ENCODE data around the gene FUT1. TPM values are rescaled to one million over a fixed set of nuclear protein-coding genes. Genes with fewer than 3 reads are reported as not detected.

Gene FUT1
- total RNA-seq, 4 donors from 2014 or later = 0.27 to 1.00 (median 0.58) TPM

DNA sequence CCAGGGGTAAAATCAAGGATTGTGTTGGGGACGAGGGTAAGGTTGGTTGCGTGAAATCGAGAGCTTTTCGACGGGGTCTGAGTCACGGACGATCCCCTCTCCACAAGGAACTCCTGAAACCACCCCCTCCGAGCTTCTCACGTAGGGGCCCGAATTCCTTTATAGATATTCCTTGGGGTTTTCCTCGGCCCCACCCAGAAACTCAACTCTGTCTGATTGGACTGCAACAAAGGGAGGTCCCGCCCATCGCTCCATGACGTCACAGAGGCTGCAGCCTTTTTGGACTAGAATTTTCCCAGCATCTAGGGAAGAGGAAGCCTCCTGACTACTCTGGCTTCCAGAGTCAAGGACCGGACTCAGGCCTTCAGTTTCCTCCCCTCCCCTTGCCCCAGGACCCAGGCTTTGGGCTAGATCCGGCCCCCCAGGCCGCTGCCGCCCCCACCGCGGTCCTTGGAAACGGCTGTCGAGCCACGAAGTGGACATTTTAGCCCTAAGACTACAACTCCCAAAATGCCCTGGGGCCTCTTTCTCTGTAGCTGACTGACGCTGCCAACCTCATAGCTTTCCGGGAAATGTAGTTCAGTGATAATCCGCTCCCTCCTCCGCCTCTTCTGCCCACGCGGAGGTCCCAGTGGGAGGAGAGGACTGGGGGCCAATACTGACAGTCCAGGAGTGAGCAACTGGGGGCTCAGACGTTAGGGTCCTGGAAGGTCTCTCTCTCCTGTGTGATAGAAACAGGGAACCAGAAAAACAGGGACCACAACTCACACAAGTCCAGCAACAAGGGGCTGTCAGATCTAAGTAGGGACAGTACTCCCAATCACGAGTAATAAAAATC lies 5.5 kb downstream of the FUT1 start, which contains the start of gene IZUMO1:
IZUMO1 (minus strand) TSS at position 172 of the 838 bp plus-strand sequence. CDS start 1,050 bp downstream, outside the sequence.
- peak within 1 kb of the TSS in 3 of 4 donors; percentile 42 to 70 (median 59) for H3K27ac ChIP-seq
- WGBS, 2 donors (ENCODE audit: low coverage in 1 of 2) = 5 to 16% methylated on average over 8 to 31 of the region's 31 CpGs
- peak; percentile 57 for DNase-seq
- in situ Hi-C loops (cut with MboI; ENCODE audit: low pct_ligation_motif_present in 1 of 4, low pct_unique_long_range_greater_than_20kb in 1 of 4, low sequenced_read_pairs in 3 of 4) = loop anchor here in 1 of 4 donors (10.0 kb wide), 1 partner anchor 102 kb away; the partner anchor contains the start of gene CA11
- H3K4me1 ChIP-seq = peaks cover 0 to 7% (median under 1%) of the 10 kb centered on the region in 4 donors
- H3K9me3 ChIP-seq = no peaks in the 10 kb centered on the region
- H3K4me3 ChIP-seq = peak within 1 kb of the TSS in 2 of 4 donors; percentile 15 to 41
- TF ChIP-seq POLR2A (IDR thresholded peaks at IDR 0.05) = no peak
- no peak for TF ChIP-seq EP300 (IDR thresholded peaks at IDR 0.05; ENCODE audit: low read depth)
- TF ChIP-seq, protein P1, sequence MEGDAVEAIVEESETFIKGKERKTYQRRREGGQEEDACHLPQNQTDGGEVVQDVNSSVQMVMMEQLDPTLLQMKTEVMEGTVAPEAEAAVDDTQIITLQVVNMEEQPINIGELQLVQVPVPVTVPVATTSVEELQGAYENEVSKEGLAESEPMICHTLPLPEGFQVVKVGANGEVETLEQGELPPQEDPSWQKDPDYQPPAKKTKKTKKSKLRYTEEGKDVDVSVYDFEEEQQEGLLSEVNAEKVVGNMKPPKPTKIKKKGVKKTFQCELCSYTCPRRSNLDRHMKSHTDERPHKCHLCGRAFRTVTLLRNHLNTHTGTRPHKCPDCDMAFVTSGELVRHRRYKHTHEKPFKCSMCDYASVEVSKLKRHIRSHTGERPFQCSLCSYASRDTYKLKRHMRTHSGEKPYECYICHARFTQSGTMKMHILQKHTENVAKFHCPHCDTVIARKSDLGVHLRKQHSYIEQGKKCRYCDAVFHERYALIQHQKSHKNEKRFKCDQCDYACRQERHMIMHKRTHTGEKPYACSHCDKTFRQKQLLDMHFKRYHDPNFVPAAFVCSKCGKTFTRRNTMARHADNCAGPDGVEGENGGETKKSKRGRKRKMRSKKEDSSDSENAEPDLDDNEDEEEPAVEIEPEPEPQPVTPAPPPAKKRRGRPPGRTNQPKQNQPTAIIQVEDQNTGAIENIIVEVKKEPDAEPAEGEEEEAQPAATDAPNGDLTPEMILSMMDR (IDR thresholded peaks at IDR 0.05) = no peak
- TF ChIP-seq POLR2AphosphoS5 (IDR thresholded peaks at IDR 0.05) = no peak
- intact Hi-C loops (cut with DNase I; ENCODE audit: low total_unique reads) = loop anchor here (10.0 kb wide), 1 partner anchor 72 kb away; the partner anchor contains the start of gene NTN5
- peaks cover 47% of the 10 kb centered on the region for H3K27me3 ChIP-seq
- H3K36me3 ChIP-seq = no peaks in the 10 kb centered on the region

DNA sequence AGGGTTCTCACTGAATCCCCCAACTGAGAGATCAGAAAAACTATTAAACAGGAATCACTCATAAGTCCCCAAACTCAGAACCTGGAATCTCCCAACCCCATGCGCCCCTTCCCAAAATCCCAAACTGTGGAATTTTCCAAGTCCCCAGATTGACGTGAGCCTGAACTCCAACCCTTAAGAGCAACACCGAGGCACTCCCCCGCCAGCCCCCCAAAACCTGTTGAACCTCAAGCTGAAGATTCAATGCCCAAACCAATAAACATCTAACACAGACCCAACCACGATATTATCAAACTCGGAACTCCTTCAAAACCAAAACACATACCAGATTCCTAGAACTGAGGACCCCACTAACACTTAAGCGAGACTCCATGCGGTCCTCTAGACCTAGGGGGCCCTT lies 6.3 kb downstream of the FUT1 start:
- peaks cover 0 to 11% (median 0%) of the 10 kb centered on the region in 4 donors for H3K4me1 ChIP-seq
- H3K4me3 ChIP-seq = no peak overlapping the region
- H3K36me3 ChIP-seq = no peaks in the 10 kb centered on the region
- peak overlapping the region in 2 of 4 donors; percentile 59 to 70 for H3K27ac ChIP-seq
- 70% methylated on average over 8 of the region's 8 CpGs; no CpG with 5 or more reads in 1 of the 2 donors for WGBS, 2 donors (ENCODE audit: low coverage in 1 of 2)
- peaks cover 38% of the 10 kb centered on the region for H3K27me3 ChIP-seq
- no peaks in the 10 kb centered on the region for H3K9me3 ChIP-seq
- TF ChIP-seq EP300 (IDR thresholded peaks at IDR 0.05; ENCODE audit: low read depth) = no peak
- no peak for TF ChIP-seq POLR2A (IDR thresholded peaks at IDR 0.05)
- no peak for TF ChIP-seq POLR2AphosphoS5 (IDR thresholded peaks at IDR 0.05)
- TF ChIP-seq, protein P1 (IDR thresholded peaks at IDR 0.05) = no peak
- intact Hi-C loops (cut with DNase I; ENCODE audit: low total_unique reads) = loop anchor here (10.0 kb wide), 1 partner anchor 71 kb away; the partner anchor contains the start of gene NTN5
- DNase-seq = no peak
- in situ Hi-C loops (cut with MboI; ENCODE audit: low pct_ligation_motif_present in 1 of 4, low pct_unique_long_range_greater_than_20kb in 1 of 4, low sequenced_read_pairs in 3 of 4) = loop anchor here in 1 of 4 donors (10.0 kb wide), 1 partner anchor 101 kb away; the partner anchor contains the start of gene CA11

GRCh38 chr19:48745208-48745995 lies 7.0 kb downstream of the FUT1 start:
- H3K9me3 ChIP-seq = no peaks in the 10 kb centered on the region
- intact Hi-C loops (cut with DNase I; ENCODE audit: low total_unique reads) = loop anchor here (10.0 kb wide), 1 partner anchor 71 kb away; the partner anchor contains the start of gene NTN5
- no peaks in the 10 kb centered on the region for H3K36me3 ChIP-seq
- in situ Hi-C loops (cut with MboI; ENCODE audit: low pct_ligation_motif_present in 1 of 4, low pct_unique_long_range_greater_than_20kb in 1 of 4, low sequenced_read_pairs in 3 of 4) = loop anchor here in 1 of 4 donors (10.0 kb wide), 1 partner anchor 101 kb away; the partner anchor contains the start of gene CA11
- peak; percentile 47 for DNase-seq
- no peak overlapping the region for H3K4me3 ChIP-seq
- peaks cover 32% of the 10 kb centered on the region for H3K27me3 ChIP-seq
- H3K4me1 ChIP-seq = peaks cover 0 to 19% (median 0%) of the 10 kb centered on the region in 4 donors
- 20 to 34% methylated on average over 6 to 33 of the region's 33 CpGs for WGBS, 2 donors (ENCODE audit: low coverage in 1 of 2)
- TF ChIP-seq EP300 (IDR thresholded peaks at IDR 0.05; ENCODE audit: low read depth) (no peak), POLR2AphosphoS5 (IDR thresholded peaks at IDR 0.05) (no peak), POLR2A (IDR thresholded peaks at IDR 0.05) (no peak)
- TF ChIP-seq, protein P1 (IDR thresholded peaks at IDR 0.05) = no peak
- no peak overlapping the region for H3K27ac ChIP-seq
